Measurements from ENCODE around the gene STXBP5.
"Not testable (repeated sequence)": the region's sequence is repeated elsewhere in the genome, so short reads cannot be mapped to it uniquely, and the experiment has no call there.

The STXBP5 gene

GRCh38 chr6:147378819-147379218 lies 174.6 kb downstream of the STXBP5 start:
- no peak for DNase-seq

GRCh38 chr6:147380841-147381240 lies 176.6 kb downstream of the STXBP5 start:
- DNase-seq = not testable (repeated sequence)

- DNase-seq = no peak
Observed at GRCh38 chr6:147381712-147382111, 177.5 kb downstream of the STXBP5 start.

GRCh38 chr6:147382945-147383554 lies 178.8 kb downstream of the STXBP5 start:
- no peak for DNase-seq

DNA sequence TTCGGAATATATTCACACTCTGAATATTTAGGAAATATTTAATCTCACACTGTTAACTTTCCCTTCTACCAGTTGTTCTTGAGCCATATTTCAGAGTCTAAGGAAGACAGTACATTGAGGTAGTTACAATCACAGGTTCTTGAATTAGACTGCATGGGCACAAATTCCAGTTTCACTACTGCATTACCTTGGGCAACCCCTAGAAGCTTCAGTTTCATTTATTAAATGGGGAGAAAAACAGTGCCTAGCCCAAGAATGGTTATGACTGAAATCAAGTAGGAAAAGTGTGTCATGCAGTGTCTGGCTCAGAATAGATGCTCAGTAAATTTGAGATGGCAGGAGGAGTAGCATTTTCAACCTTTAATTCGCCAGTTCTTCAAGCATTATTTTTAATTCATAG lies 179.8 kb downstream of the STXBP5 start:
- no peak for DNase-seq

GRCh38 chr6:147384737-147385710 lies 180.8 kb downstream of the STXBP5 start:
- DNase-seq = no peak

DNA sequence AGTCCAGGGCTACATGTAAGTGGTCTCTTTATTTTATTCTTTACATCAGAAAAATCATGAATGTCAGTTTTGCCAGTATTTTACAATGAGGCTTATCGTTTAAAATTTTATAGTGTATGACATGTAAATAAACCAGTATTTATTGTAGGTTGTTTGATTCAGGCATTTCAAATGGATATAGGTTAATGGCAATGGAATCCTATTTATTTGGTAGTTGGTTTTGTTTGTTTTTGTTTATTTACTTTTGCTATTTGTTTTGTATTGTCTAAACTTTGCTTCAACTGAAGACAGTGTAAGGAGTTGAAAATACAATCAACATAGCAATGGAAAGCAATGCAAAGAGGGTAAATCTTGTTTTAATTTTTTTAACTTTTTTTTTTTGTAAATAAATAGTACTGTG lies 185.2 kb downstream of the STXBP5 start:
- DNase-seq = no peak

GRCh38 chr6:147390909-147391536 lies 186.8 kb downstream of the STXBP5 start:
- DNase-seq = peak in 7 of 56 donors; percentile 3 to 50 (median 7)

DNA sequence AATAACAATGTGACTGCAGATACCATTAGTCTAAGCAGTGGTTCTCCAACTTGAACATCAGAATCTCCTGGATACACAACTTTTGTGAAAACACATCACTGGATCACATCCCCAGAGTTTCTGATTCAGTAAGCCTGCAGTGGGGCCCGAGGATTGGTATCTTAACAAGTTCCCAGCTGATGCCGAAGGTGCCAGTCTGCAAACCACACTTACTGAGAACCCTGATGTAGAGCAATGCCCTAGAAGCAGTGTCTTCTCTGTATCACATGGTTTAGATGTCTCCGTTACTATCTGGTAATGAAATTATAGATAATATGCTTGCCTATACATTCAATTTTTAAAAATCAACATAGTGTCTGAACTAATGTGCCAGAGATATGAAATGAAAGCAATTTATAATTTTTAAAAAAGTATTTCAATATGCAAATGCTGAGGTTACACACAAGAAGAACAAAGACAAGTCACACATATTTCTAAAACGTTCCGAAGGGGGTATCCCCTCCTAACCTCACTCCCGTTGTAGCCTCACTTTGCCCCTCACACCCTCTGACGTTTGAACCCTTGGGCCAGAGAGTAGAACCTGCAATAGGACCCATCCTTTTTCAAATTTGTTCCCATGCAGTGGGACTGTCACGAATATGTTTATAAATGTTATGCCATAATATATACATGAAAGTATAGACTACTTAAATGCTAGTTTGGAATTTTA lies 188.9 kb downstream of the STXBP5 start:
- DNase-seq = no peak

DNA sequence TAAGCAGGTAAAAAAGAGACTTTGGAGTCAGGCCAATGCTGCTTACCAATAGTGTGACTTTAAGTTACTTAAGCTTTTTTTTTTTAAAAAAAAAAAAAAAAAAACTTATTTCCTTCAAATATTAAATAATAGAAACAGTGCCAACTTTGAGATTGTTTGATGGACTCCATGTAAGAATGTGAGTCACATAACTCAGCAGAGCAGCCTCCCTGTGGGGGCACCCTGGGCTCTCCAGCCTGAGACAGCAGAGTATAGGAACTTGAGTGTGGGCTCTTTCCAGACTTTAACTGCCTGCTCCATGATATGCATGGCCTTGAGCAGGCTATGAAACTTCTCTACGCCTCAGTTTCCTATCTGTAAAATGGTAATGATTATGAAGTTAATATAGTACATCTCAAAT lies 190.9 kb downstream of the STXBP5 start:
- DNase-seq = no peak

DNA sequence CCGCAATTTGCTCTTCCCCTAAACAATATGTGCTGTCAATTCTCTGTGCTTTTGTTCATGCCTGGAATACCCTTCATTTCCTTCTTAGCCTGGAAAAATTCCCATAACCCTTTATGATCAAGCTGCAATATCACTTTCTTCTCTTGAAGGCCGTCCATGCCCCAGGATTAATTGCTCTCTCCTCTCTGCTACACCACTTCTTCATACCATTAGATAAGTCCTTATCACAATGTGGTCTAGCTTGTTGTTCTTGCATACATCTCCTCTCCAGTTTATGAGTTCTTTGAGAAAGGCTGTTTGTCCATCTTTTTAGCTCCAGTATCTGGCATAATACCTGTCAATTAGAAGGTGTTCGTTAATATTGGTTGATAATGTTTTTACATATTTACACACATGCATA lies 193.1 kb downstream of the STXBP5 start:
- DNase-seq = no peak

DNA sequence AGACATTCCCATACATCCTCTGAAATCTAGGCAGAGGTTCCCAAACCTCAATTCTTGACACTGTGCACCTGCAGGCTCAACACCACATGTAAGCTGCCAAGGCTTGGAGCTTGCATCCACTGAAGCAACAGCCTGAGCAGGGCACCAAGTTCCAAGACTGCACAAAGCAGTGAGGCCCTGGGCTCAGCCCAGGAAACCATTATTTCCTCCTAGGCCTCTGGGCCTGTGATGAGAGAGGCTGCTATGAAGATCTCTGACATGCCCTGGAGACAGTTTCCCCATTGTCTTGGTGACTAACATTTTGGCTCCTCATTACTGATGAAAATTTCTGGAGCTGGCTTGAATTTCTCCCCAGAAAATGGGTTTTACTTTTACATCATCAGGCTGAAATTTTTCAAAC lies 196.8 kb downstream of the STXBP5 start:
- no peak for DNase-seq

GRCh38 chr6:147401779-147402178 lies 197.6 kb downstream of the STXBP5 start:
- no peak for DNase-seq

DNA sequence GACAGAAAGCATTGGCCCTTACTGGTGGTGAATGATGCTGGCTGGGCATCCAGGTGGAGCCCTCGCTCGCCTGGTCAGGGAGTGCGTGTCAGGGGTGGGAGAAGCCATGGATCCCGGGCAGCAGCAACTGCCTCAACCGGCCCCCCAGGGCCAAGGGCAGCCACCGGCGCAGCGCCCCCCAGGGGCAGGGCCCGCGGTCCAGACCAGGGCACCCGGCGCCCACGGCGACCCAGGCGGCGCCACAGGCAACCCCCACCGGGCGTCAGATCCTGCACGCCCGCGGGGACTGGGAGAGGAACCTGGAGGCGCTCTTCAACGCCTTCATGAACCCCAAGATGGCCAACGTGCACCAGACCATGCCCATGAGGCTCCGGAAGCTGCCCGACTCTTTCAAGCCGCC lies 202.6 kb downstream of the STXBP5 start:
- no peak for DNase-seq

DNA sequence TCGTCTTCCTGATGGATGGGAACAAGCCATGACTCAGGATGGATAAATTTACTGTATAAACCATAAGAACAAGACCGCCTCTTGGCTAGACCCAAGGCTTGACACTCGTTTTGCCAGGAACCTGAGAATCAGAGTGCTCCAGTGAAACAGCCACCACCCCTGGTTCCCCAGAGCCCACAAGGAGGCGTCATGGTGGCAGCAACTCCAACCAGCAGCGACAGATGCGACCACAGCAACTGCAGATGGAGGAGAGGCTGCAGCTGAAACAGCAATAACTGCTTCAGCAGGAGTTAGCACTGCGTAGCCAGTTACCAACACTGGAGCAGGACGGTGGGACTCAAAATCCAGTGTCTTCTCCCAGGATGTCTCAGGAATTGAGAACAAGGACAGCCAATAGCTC lies 203.4 kb downstream of the STXBP5 start:
- DNase-seq = no peak

GRCh38 chr6:147416622-147417021 lies 212.4 kb downstream of the STXBP5 start:
- DNase-seq = no peak

DNA sequence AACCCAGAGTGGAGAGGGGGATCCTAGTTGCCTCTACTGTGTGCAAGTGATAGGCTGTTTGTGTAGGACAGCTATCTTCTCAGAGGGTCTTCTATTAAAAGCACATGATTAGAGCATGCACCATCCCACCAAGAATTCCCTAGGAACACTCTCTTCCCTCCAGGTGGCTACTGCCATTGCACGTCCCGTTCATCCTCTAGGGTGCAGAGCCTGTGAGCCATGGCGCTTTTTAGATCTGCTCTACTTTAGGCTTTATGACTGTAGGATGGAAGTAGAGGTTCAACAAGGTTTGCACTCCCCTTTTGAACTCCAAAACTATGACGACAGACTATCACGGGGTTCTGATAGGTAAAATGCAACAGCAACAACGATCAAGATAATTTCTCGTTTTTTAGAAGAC lies 213.7 kb downstream of the STXBP5 start:
- no peak for DNase-seq

- DNase-seq = peak in 20 of 56 donors; percentile 3 to 54 (median 10)
Observed at GRCh38 chr6:147418523-147418922, 214.3 kb downstream of the STXBP5 start.

- DNase-seq = no peak
Observed at GRCh38 chr6:147421903-147422302, 217.7 kb downstream of the STXBP5 start.

- DNase-seq = no peak
Observed at GRCh38 chr6:147423111-147423510, 218.9 kb downstream of the STXBP5 start.

DNA sequence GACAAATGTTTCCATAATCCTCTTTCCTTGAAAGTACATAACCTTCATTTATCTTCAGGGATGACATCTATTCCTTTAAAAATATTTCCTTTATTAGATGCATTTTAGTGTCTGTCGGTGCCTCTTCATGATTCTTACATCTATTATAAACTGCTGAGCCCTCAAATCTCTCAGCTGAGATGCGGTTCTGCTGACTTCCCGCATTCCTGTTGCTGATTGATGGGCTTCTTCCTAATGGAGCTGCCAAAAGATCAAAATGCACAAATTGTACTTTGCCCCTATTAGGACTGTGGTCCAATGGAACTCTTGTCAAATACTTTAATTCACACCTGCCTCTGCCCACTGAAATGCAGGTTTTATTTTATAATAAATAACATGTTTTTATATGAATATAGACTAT lies 225.6 kb downstream of the STXBP5 start:
- DNase-seq = no peak

- no peak for DNase-seq
Observed at GRCh38 chr6:147430811-147431210, 226.6 kb downstream of the STXBP5 start.
